GM10266 (cell line): Measurements from ENCODE around the gene ISCU.

Experiments
- DNase-seq: peaks from one replicate; pipeline ENCODE4 v3.0.0; 2012; ENCODE audit errors: extremely low spot score
- CTCF ChIP-seq: IDR thresholded peaks from 2 replicates; pipeline ENCODE4 v1.5.1; 2012; ENCODE audit warnings: mild to moderate bottlenecking, low read depth; ENCODE audit not compliant: control insufficient read depth, insufficient read depth; ENCODE audit errors: missing control alignments

ISCU gene

GRCh38 chr12:108591267-108591980 is 29.0 kb downstream of the ISCU start:
- DNase-seq: no peak
- no peak for TF ChIP-seq CTCF

- no peak for DNase-seq
- TF ChIP-seq CTCF: no peak
These were observed 29.9 kb downstream of the ISCU start for GRCh38 chr12:108592033-108592909.

- no peak for DNase-seq
- TF ChIP-seq CTCF: no peak
These were observed 32.0 kb downstream of the ISCU start for GRCh38 chr12:108594323-108594903.

- TF ChIP-seq CTCF: no peak
- DNase-seq: no peak
These were observed 32.7 kb downstream of the ISCU start for GRCh38 chr12:108594960-108595710.

- no peak for DNase-seq
- no peak for TF ChIP-seq CTCF
These were observed 33.6 kb downstream of the ISCU start for GRCh38 chr12:108595711-108596647.

GRCh38 chr12:108596854-108597558 is 34.6 kb downstream of the ISCU start:
- no peak for DNase-seq
- no peak for TF ChIP-seq CTCF
